ENCODE measurements around the gene MBP.

DNA sequence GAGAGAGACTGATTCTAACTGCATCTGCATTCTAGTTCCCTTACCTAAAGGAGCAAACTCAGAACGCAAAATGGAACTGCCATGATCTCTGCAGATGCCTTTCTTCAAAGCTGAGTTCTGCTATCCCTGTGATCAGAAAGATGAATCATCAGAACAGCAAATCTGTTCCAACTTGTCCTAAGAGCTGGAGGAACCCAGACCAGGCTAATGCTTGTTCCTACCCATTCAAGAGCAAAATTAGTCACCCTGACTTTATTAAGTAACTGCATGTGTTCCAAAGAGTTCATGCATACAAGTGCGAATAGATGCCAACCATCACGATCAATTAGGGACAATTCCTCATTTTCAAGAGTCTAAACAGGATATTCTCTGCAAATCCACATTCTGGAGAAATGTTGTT, 46.5 kb downstream of the MBP start:
- TF ChIP-seq, protein P1, sequence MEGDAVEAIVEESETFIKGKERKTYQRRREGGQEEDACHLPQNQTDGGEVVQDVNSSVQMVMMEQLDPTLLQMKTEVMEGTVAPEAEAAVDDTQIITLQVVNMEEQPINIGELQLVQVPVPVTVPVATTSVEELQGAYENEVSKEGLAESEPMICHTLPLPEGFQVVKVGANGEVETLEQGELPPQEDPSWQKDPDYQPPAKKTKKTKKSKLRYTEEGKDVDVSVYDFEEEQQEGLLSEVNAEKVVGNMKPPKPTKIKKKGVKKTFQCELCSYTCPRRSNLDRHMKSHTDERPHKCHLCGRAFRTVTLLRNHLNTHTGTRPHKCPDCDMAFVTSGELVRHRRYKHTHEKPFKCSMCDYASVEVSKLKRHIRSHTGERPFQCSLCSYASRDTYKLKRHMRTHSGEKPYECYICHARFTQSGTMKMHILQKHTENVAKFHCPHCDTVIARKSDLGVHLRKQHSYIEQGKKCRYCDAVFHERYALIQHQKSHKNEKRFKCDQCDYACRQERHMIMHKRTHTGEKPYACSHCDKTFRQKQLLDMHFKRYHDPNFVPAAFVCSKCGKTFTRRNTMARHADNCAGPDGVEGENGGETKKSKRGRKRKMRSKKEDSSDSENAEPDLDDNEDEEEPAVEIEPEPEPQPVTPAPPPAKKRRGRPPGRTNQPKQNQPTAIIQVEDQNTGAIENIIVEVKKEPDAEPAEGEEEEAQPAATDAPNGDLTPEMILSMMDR (conservative IDR thresholded peaks at IDR 0.05; ENCODE audit: low read length), result no peak
- TF ChIP-seq EZH2phosphoT487 (IDR thresholded peaks at IDR 0.05; ENCODE audit: borderline replicate concordance, low read depth, low read length), result no peak

Data from OCI-LY7 (cell line).